Osteoblast (primary cell): ENCODE data around the gene PC. TPM values are rescaled to one million over a fixed set of nuclear protein-coding genes. Genes with fewer than 3 reads are reported as not detected.

Experiments used
- DNase-seq: peaks from one replicate; pipeline ENCODE4 v3.0.0; 2011; ENCODE audit warnings: low spot score, mixed read lengths; ENCODE audit not compliant: insufficient read length; ENCODE audit errors: missing footprints
- H2AFZ ChIP-seq: 2 replicates; pipeline ENCODE4 v1.6.0; 2011; ENCODE audit warnings: mild to moderate bottlenecking, low read length
- H3K27ac ChIP-seq: 2 replicates; pipeline ENCODE4 v1.5.1; 2011; ENCODE audit warnings: mild to moderate bottlenecking, low read depth, low read length, moderate library complexity
- H3K27me3 ChIP-seq: 2 replicates; pipeline ENCODE4 v1.6.0; 2012; ENCODE audit warnings: mild to moderate bottlenecking, control low read depth, inconsistent platforms, low read length, moderate library complexity; ENCODE audit not compliant: insufficient read depth
- H3K36me3 ChIP-seq: 2 replicates; pipeline ENCODE4 v1.5.1; 2011; ENCODE audit warnings: mild to moderate bottlenecking, low read length, control low read depth, moderate library complexity; ENCODE audit not compliant: insufficient read depth
- H3K4me1 ChIP-seq: 2 replicates; pipeline ENCODE4 v1.5.1; 2011; ENCODE audit warnings: mild to moderate bottlenecking, low read length, control low read depth, moderate library complexity; ENCODE audit not compliant: insufficient read depth
- H3K4me2 ChIP-seq: 2 replicates; pipeline ENCODE4 v1.6.0; 2011; ENCODE audit warnings: mild to moderate bottlenecking, low read length; ENCODE audit not compliant: insufficient read depth
- H3K4me3 ChIP-seq: fragments of 200-600 bp; sonication (generic); 3 replicates; pipeline ENCODE4 v1.5.1; 2012; ENCODE audit warnings: mild to moderate bottlenecking, low read length, inconsistent platforms; ENCODE audit not compliant: insufficient read depth
- H3K79me2 ChIP-seq: 2 replicates; pipeline ENCODE4 v1.6.0; 2012; ENCODE audit warnings: mild to moderate bottlenecking, low read length, control low read depth, inconsistent platforms; ENCODE audit not compliant: insufficient read depth
- H3K9me3 ChIP-seq: 2 replicates; pipeline ENCODE4 v1.5.1; 2011; ENCODE audit warnings: low read depth, low read length, control low read depth
- H4K20me1 ChIP-seq: 2 replicates; pipeline ENCODE4 v1.6.0; 2012; ENCODE audit warnings: mild to moderate bottlenecking, low read length, control low read depth; ENCODE audit not compliant: insufficient read depth
- CTCF ChIP-seq: IDR thresholded peaks from 2 replicates; pipeline ENCODE4 v1.5.1; 2011; ENCODE audit warnings: mild to moderate bottlenecking, low read depth, low read length, moderate library complexity; ENCODE audit errors: extremely low read depth
- total RNA-seq: library from RNA; depleted of rRNA; stranded (reverse); fragments of >200 nt; gene quantifications from 2 replicates; pipeline ENCODE4 v1.2.3, GENCODE V29; 2012

Gene PC
- total RNA-seq, 1 donor = 48.5 TPM

GRCh38 chr11:66987158-66987620 is 29.0 kb upstream of the PC start:
- H3K79me2 ChIP-seq = no peaks in the 10 kb centered on the region
- H3K27ac ChIP-seq = no peak overlapping the region
- H2AFZ ChIP-seq = no peak overlapping the region
- no peaks in the 10 kb centered on the region for H3K36me3 ChIP-seq
- no peak for TF ChIP-seq CTCF
- H3K27me3 ChIP-seq = no peaks in the 10 kb centered on the region
- H3K9me3 ChIP-seq = no peaks in the 10 kb centered on the region
- no peaks in the 10 kb centered on the region for H4K20me1 ChIP-seq
- no peak overlapping the region for H3K4me3 ChIP-seq
- no peak overlapping the region for H3K4me2 ChIP-seq
- H3K4me1 ChIP-seq = peaks cover 9% of the 10 kb centered on the region
- peak; percentile 76 for DNase-seq

GRCh38 chr11:66986178-66986545 is 28.0 kb upstream of the PC start:
- H3K9me3 ChIP-seq = no peaks in the 10 kb centered on the region
- no peaks in the 10 kb centered on the region for H3K36me3 ChIP-seq
- H2AFZ ChIP-seq = no peak overlapping the region
- no peaks in the 10 kb centered on the region for H4K20me1 ChIP-seq
- H3K4me3 ChIP-seq = no peak overlapping the region
- peaks cover 18% of the 10 kb centered on the region for H3K4me1 ChIP-seq
- no peak overlapping the region for H3K27ac ChIP-seq
- no peaks in the 10 kb centered on the region for H3K79me2 ChIP-seq
- DNase-seq = peak; percentile 14
- H3K4me2 ChIP-seq = no peak overlapping the region
- H3K27me3 ChIP-seq = no peaks in the 10 kb centered on the region
- no peak for TF ChIP-seq CTCF

- no peaks in the 10 kb centered on the region for H3K9me3 ChIP-seq
- no peaks in the 10 kb centered on the region for H3K79me2 ChIP-seq
- H3K4me3 ChIP-seq = no peak overlapping the region
- H3K4me1 ChIP-seq = peaks cover 18% of the 10 kb centered on the region
- no peak overlapping the region for H3K4me2 ChIP-seq
- DNase-seq = peak; percentile 68
- H3K27ac ChIP-seq = no peak overlapping the region
- H3K27me3 ChIP-seq = no peaks in the 10 kb centered on the region
- no peaks in the 10 kb centered on the region for H3K36me3 ChIP-seq
- no peak for TF ChIP-seq CTCF
- H2AFZ ChIP-seq = no peak overlapping the region
- no peaks in the 10 kb centered on the region for H4K20me1 ChIP-seq
These were observed 27.5 kb upstream of the PC start for GRCh38 chr11:66985508-66986177.

- Histone ChIP-seq H3K4me3 (no peak overlapping the region), H3K9me3 (peaks cover 4% of the 10 kb centered on the region), H3K79me2 (no peaks in the 10 kb centered on the region), H3K27me3 (no peaks in the 10 kb centered on the region), H3K27ac (no peak overlapping the region), H2AFZ (no peak overlapping the region), H4K20me1 (no peaks in the 10 kb centered on the region), H3K4me2 (no peak overlapping the region), H3K4me1 (peaks cover 18% of the 10 kb centered on the region), H3K36me3 (no peaks in the 10 kb centered on the region)
- no peak for TF ChIP-seq CTCF
- peak; percentile 58 for DNase-seq
These were observed 25.2 kb upstream of the PC start for GRCh38 chr11:66983275-66983924.
